ENCODE data around the gene ODAM.
"Not testable (repeated sequence)": the region's sequence is repeated elsewhere in the genome, so short reads cannot be mapped to it uniquely, and the experiment has no call there.

ODAM gene

GRCh38 chr4:70183168-70183939 lies 12.2 kb upstream of the ODAM start:
- DNase-seq (ENCODE audit: low read depth, low spot score), result peak; percentile 22
- H3K36me3 ChIP-seq (ENCODE audit: control insufficient read depth, insufficient read depth, low read length), result no peaks in the 10 kb centered on the region
- no peak overlapping the region for H3K4me3 ChIP-seq (ENCODE audit: low read length)

GRCh38 chr4:70183940-70184246 lies 11.6 kb upstream of the ODAM start:
- no peaks in the 10 kb centered on the region for H3K27me3 ChIP-seq (ENCODE audit: control insufficient read depth, insufficient read depth, low read length)
- H3K4me1 ChIP-seq (ENCODE audit: control insufficient read depth, insufficient read depth, low read length), result no peaks in the 10 kb centered on the region
- H3K4me3 ChIP-seq (ENCODE audit: low read length), result no peak overlapping the region
- no CpG with 5 or more reads among the region's 1 CpG for WGBS (ENCODE audit: insufficient coverage, insufficient read length)
- no peak overlapping the region for H3K27ac ChIP-seq (ENCODE audit: low read length)
- H3K36me3 ChIP-seq (ENCODE audit: control insufficient read depth, insufficient read depth, low read length), result no peaks in the 10 kb centered on the region
- no peaks in the 10 kb centered on the region for H3K9me3 ChIP-seq (ENCODE audit: control insufficient read depth, insufficient read depth, low read length)
- no peak for DNase-seq (ENCODE audit: low read depth, low spot score)

More at GRCh38 chr4:70183168-70183939, 12.2 kb upstream of the ODAM start:
- no peaks in the 10 kb centered on the region for H3K27me3 ChIP-seq (ENCODE audit: control insufficient read depth, insufficient read depth, low read length)
- no peaks in the 10 kb centered on the region for H3K9me3 ChIP-seq (ENCODE audit: control insufficient read depth, insufficient read depth, low read length)
- no peaks in the 10 kb centered on the region for H3K4me1 ChIP-seq (ENCODE audit: control insufficient read depth, insufficient read depth, low read length)
- 100% methylated on average over 2 of the region's 6 CpGs for WGBS (ENCODE audit: insufficient coverage, insufficient read length)
- H3K27ac ChIP-seq (ENCODE audit: low read length), result no peak overlapping the region

GRCh38 chr4:70187216-70187615 lies 8.3 kb upstream of the ODAM start:
- Histone ChIP-seq H3K27me3 (ENCODE audit: control insufficient read depth, insufficient read depth, low read length) (no peaks in the 10 kb centered on the region), H3K36me3 (ENCODE audit: control insufficient read depth, insufficient read depth, low read length) (no peaks in the 10 kb centered on the region), H3K4me1 (ENCODE audit: control insufficient read depth, insufficient read depth, low read length) (no peaks in the 10 kb centered on the region), H3K4me3 (ENCODE audit: low read length) (no peak overlapping the region), H3K27ac (ENCODE audit: low read length) (no peak overlapping the region), H3K9me3 (ENCODE audit: control insufficient read depth, insufficient read depth, low read length) (no peaks in the 10 kb centered on the region)
- DNase-seq (ENCODE audit: low read depth, low spot score), result no peak
- no CpG with 5 or more reads among the region's 1 CpG for WGBS (ENCODE audit: insufficient coverage, insufficient read length)

GRCh38 chr4:70190579-70190978 lies 4.9 kb upstream of the ODAM start:
- no peaks in the 10 kb centered on the region for H3K4me1 ChIP-seq (ENCODE audit: control insufficient read depth, insufficient read depth, low read length)
- H3K4me3 ChIP-seq (ENCODE audit: low read length), result no peak overlapping the region
- no peak for DNase-seq (ENCODE audit: low read depth, low spot score)
- no CpG with 5 or more reads among the region's 1 CpG for WGBS (ENCODE audit: insufficient coverage, insufficient read length)
- H3K36me3 ChIP-seq (ENCODE audit: control insufficient read depth, insufficient read depth, low read length), result no peaks in the 10 kb centered on the region
- no peak overlapping the region for H3K27ac ChIP-seq (ENCODE audit: low read length)
- no peaks in the 10 kb centered on the region for H3K9me3 ChIP-seq (ENCODE audit: control insufficient read depth, insufficient read depth, low read length)
- no peaks in the 10 kb centered on the region for H3K27me3 ChIP-seq (ENCODE audit: control insufficient read depth, insufficient read depth, low read length)

- Histone ChIP-seq H3K4me3 (ENCODE audit: low read length) (no peak overlapping the region), H3K4me1 (ENCODE audit: control insufficient read depth, insufficient read depth, low read length) (no peaks in the 10 kb centered on the region), H3K27me3 (ENCODE audit: control insufficient read depth, insufficient read depth, low read length) (no peaks in the 10 kb centered on the region), H3K36me3 (ENCODE audit: control insufficient read depth, insufficient read depth, low read length) (no peaks in the 10 kb centered on the region), H3K9me3 (ENCODE audit: control insufficient read depth, insufficient read depth, low read length) (no peaks in the 10 kb centered on the region), H3K27ac (ENCODE audit: low read length) (no peak overlapping the region)
- WGBS (ENCODE audit: insufficient coverage, insufficient read length), result no CpG with 5 or more reads among the region's 1 CpG
- no peak for DNase-seq (ENCODE audit: low read depth, low spot score)
These were observed 3.9 kb upstream of the ODAM start for GRCh38 chr4:70191647-70192046.

GRCh38 chr4:70192895-70193294 lies 2.6 kb upstream of the ODAM start:
- 0 out of 2 replicates have a peak, but pooled peaks cover under 1% of the 10 kb centered on the region for H3K4me1 ChIP-seq (ENCODE audit: control insufficient read depth, insufficient read depth, low read length)
- H3K27me3 ChIP-seq (ENCODE audit: control insufficient read depth, insufficient read depth, low read length), result no peaks in the 10 kb centered on the region
- H3K36me3 ChIP-seq (ENCODE audit: control insufficient read depth, insufficient read depth, low read length), result no peaks in the 10 kb centered on the region
- no peak overlapping the region for H3K27ac ChIP-seq (ENCODE audit: low read length)
- DNase-seq (ENCODE audit: low read depth, low spot score), result no peak
- no peaks in the 10 kb centered on the region for H3K9me3 ChIP-seq (ENCODE audit: control insufficient read depth, insufficient read depth, low read length)
- no peak overlapping the region for H3K4me3 ChIP-seq (ENCODE audit: low read length)
- WGBS (ENCODE audit: insufficient coverage, insufficient read length), result no CpG with 5 or more reads among the region's 2 CpGs

GRCh38 chr4:70196857-70197256 lies 1.3 kb downstream of the ODAM start:
- H3K4me1 ChIP-seq (ENCODE audit: control insufficient read depth, insufficient read depth, low read length), result 0 out of 2 replicates have a peak, but pooled peaks cover 2% of the 10 kb centered on the region
- no CpG with 5 or more reads among the region's 2 CpGs for WGBS (ENCODE audit: insufficient coverage, insufficient read length)

GRCh38 chr4:70197842-70198241 lies 2.3 kb downstream of the ODAM start:
- H3K27ac ChIP-seq (ENCODE audit: low read length), result no peak overlapping the region
- H3K27me3 ChIP-seq (ENCODE audit: control insufficient read depth, insufficient read depth, low read length), result no peaks in the 10 kb centered on the region
- no peaks in the 10 kb centered on the region for H3K36me3 ChIP-seq (ENCODE audit: control insufficient read depth, insufficient read depth, low read length)
- H3K4me1 ChIP-seq (ENCODE audit: control insufficient read depth, insufficient read depth, low read length), result 0 out of 2 replicates have a peak, but pooled peaks cover 2% of the 10 kb centered on the region
- DNase-seq (ENCODE audit: low read depth, low spot score), result no peak
- WGBS (ENCODE audit: insufficient coverage, insufficient read length), result no CpG with 5 or more reads among the region's 2 CpGs
- H3K9me3 ChIP-seq (ENCODE audit: control insufficient read depth, insufficient read depth, low read length), result no peaks in the 10 kb centered on the region
- H3K4me3 ChIP-seq (ENCODE audit: low read length), result no peak overlapping the region

More at GRCh38 chr4:70196857-70197256, 1.3 kb downstream of the ODAM start:
- Histone ChIP-seq H3K27me3 (ENCODE audit: control insufficient read depth, insufficient read depth, low read length) (no peaks in the 10 kb centered on the region), H3K4me3 (ENCODE audit: low read length) (no peak overlapping the region), H3K36me3 (ENCODE audit: control insufficient read depth, insufficient read depth, low read length) (no peaks in the 10 kb centered on the region), H3K9me3 (ENCODE audit: control insufficient read depth, insufficient read depth, low read length) (no peaks in the 10 kb centered on the region), H3K27ac (ENCODE audit: low read length) (no peak overlapping the region)
- no peak for DNase-seq (ENCODE audit: low read depth, low spot score)

- Histone ChIP-seq H3K27me3 (ENCODE audit: control insufficient read depth, insufficient read depth, low read length) (no peaks in the 10 kb centered on the region), H3K4me1 (ENCODE audit: control insufficient read depth, insufficient read depth, low read length) (no peaks in the 10 kb centered on the region), H3K9me3 (ENCODE audit: control insufficient read depth, insufficient read depth, low read length) (no peaks in the 10 kb centered on the region), H3K4me3 (ENCODE audit: low read length) (no peak overlapping the region), H3K36me3 (ENCODE audit: control insufficient read depth, insufficient read depth, low read length) (no peaks in the 10 kb centered on the region), H3K27ac (ENCODE audit: low read length) (no peak overlapping the region)
- no CpG with 5 or more reads among the region's 1 CpG for WGBS (ENCODE audit: insufficient coverage, insufficient read length)
- no peak for DNase-seq (ENCODE audit: low read depth, low spot score)
These were observed 8.1 kb downstream of the ODAM start for GRCh38 chr4:70203601-70204000.

GRCh38 chr4:70212752-70213151 lies 17.2 kb downstream of the ODAM start:
- H3K4me3 ChIP-seq (ENCODE audit: low read length); H3K27ac ChIP-seq (ENCODE audit: low read length); H3K9me3 ChIP-seq (ENCODE audit: control insufficient read depth, insufficient read depth, low read length); DNase-seq (ENCODE audit: low read depth, low spot score); H3K36me3 ChIP-seq (ENCODE audit: control insufficient read depth, insufficient read depth, low read length); H3K4me1 ChIP-seq (ENCODE audit: control insufficient read depth, insufficient read depth, low read length); H3K27me3 ChIP-seq (ENCODE audit: control insufficient read depth, insufficient read depth, low read length): not testable (repeated sequence)
- no CpG with 5 or more reads among the region's 4 CpGs for WGBS (ENCODE audit: insufficient coverage, insufficient read length)

- not testable (repeated sequence) for DNase-seq (ENCODE audit: low read depth, low spot score); H3K27ac ChIP-seq (ENCODE audit: low read length); H3K9me3 ChIP-seq (ENCODE audit: control insufficient read depth, insufficient read depth, low read length)
These were observed 20.6 kb downstream of the ODAM start for GRCh38 chr4:70216109-70216508.

More at GRCh38 chr4:70216109-70216508, 20.6 kb downstream of the ODAM start:
- not testable (repeated sequence) for H3K4me3 ChIP-seq (ENCODE audit: low read length); H3K36me3 ChIP-seq (ENCODE audit: control insufficient read depth, insufficient read depth, low read length); H3K27me3 ChIP-seq (ENCODE audit: control insufficient read depth, insufficient read depth, low read length); H3K4me1 ChIP-seq (ENCODE audit: control insufficient read depth, insufficient read depth, low read length)
